IMR-90 (cell line): ENCODE data around the gene CKLF. TPM values are rescaled to one million over a fixed set of nuclear protein-coding genes. Genes with fewer than 3 reads are reported as not detected.

Source experiments
- ATAC-seq: fragments of 200-7000 bp; cut with Tn5 transposase; 2 replicates; pipeline ENCODE4 v1.9.1; 2020; ENCODE audit warnings: low read depth, mild to moderate bottlenecking, moderate library complexity
- BruUV-seq: library from RNA; stranded (reverse); fragments of 400-500 nt; replicated peaks from 2 replicates; lab custom pipeline; 2021; lab: Mats Ljungman, UMichigan
- CTCF ChIA-PET: fragments of 300-600 bp; formaldehyde crosslinking; extraction: SDS; loops from one replicate; lab custom pipeline; 2021; ENCODE audit warnings: antibody characterized with exemption; lab: Yijun Ruan, JAX
- POLR2A ChIA-PET: fragments of 300-600 bp; sonication (Branson Sonifier 250); formaldehyde crosslinking; loops from one replicate; lab custom pipeline; 2022; ENCODE audit warnings: antibody characterized with exemption; ENCODE audit not compliant: unreplicated experiment; lab: Charles Lee
- DNase-seq: peaks from one replicate; pipeline ENCODE4 v3.0.0; 2013
- H2AFZ ChIP-seq: replicated peaks from 2 replicates; pipeline ENCODE3; 2013; ENCODE audit warnings: low read length, mild to moderate bottlenecking; ENCODE audit not compliant: poor library complexity
- H2AK5ac ChIP-seq: 2 replicates; pipeline ENCODE4 v1.6.1; 2013; ENCODE audit warnings: low read depth, low read length, inconsistent platforms
- H2AK9ac ChIP-seq: replicated peaks from 2 replicates; pipeline ENCODE3; 2013; ENCODE audit warnings: mild to moderate bottlenecking, low read depth, low read length, moderate library complexity; ENCODE audit not compliant: poor library complexity
- H2BK120ac ChIP-seq: 2 replicates; pipeline ENCODE4 v1.6.1; 2013; ENCODE audit warnings: low read depth, low read length, inconsistent platforms
- H2BK15ac ChIP-seq: 3 replicates; pipeline ENCODE4 v1.6.1; 2013; ENCODE audit warnings: low read depth, low read length, inconsistent platforms
- H2BK20ac ChIP-seq: 2 replicates; pipeline ENCODE4 v1.6.1; 2013; ENCODE audit warnings: low read depth, mild to moderate bottlenecking, inconsistent platforms, low read length, moderate library complexity
- H2BK5ac ChIP-seq: 2 replicates; pipeline ENCODE4 v1.6.1; 2013; ENCODE audit warnings: mild to moderate bottlenecking, low read depth, low read length, inconsistent platforms; ENCODE audit not compliant: poor library complexity, severe bottlenecking
- H3K14ac ChIP-seq: replicated peaks from 2 replicates; pipeline ENCODE4 v1.6.1; 2013; ENCODE audit warnings: low read depth, low read length, inconsistent platforms
- H3K18ac ChIP-seq: 2 replicates; pipeline ENCODE4 v1.6.1; 2013; ENCODE audit warnings: low read depth, low read length, control low read depth
- H3K23ac ChIP-seq: 2 replicates; pipeline ENCODE4 v1.6.1; 2013; ENCODE audit warnings: low read depth, low read length, inconsistent platforms
- H3K27ac ChIP-seq: 2 replicates; pipeline ENCODE4 v1.5.1; 2013; ENCODE audit warnings: mild to moderate bottlenecking, control low read depth, low read length; ENCODE audit not compliant: insufficient read depth
- H3K27me3 ChIP-seq: 2 replicates; pipeline ENCODE4 v1.6.1; 2013; ENCODE audit warnings: low read length; ENCODE audit not compliant: control insufficient read depth, insufficient read depth
- H3K36me3 ChIP-seq: 2 replicates; pipeline ENCODE4 v1.6.1; 2013; ENCODE audit warnings: low read length, mixed read lengths; ENCODE audit not compliant: control insufficient read depth, insufficient read depth
- H3K4ac ChIP-seq: 2 replicates; pipeline ENCODE4 v1.6.1; 2013; ENCODE audit warnings: low read depth, low read length, inconsistent platforms
- H3K4me1 ChIP-seq: 2 replicates; pipeline ENCODE4 v1.6.1; 2013; ENCODE audit warnings: low read length, mixed read lengths; ENCODE audit not compliant: control insufficient read depth, insufficient read depth
- H3K4me2 ChIP-seq: 2 replicates; pipeline ENCODE4 v1.6.1; 2013; ENCODE audit warnings: low read depth, mild to moderate bottlenecking, control low read depth, low read length, moderate library complexity
- H3K4me3 ChIP-seq: 2 replicates; pipeline ENCODE4 v1.5.1; 2013; ENCODE audit warnings: low read depth, mild to moderate bottlenecking, control low read depth, low read length, moderate library complexity; ENCODE audit not compliant: insufficient read depth
- H3K56ac ChIP-seq: 2 replicates; pipeline ENCODE4 v1.6.1; 2013; ENCODE audit warnings: low read length, inconsistent platforms; ENCODE audit not compliant: insufficient read depth; ENCODE audit errors: extremely low read depth
- H3K79me1 ChIP-seq, 2 experiments: 2 replicates each; pipeline ENCODE4 v1.6.1; 2013; ENCODE audit warnings: low read length in 2 of 2, inconsistent platforms in 1 of 2, low read depth in 1 of 2
- H3K9ac ChIP-seq: 2 replicates; pipeline ENCODE4 v1.6.1; 2013; ENCODE audit warnings: low read depth, low read length, control low read depth
- H3K9me1 ChIP-seq: 2 replicates; pipeline ENCODE4 v1.6.1; 2013; ENCODE audit warnings: low read length, inconsistent platforms; ENCODE audit not compliant: insufficient read depth
- H3K9me3 ChIP-seq: 2 replicates; pipeline ENCODE4 v1.6.1; 2013; ENCODE audit warnings: low read length; ENCODE audit not compliant: control insufficient read depth, insufficient read depth
- H4K20me1 ChIP-seq: 2 replicates; pipeline ENCODE4 v1.6.1; 2013; ENCODE audit warnings: low read length, inconsistent platforms; ENCODE audit not compliant: insufficient read depth
- H4K5ac ChIP-seq: 2 replicates; pipeline ENCODE4 v1.6.1; 2013; ENCODE audit warnings: mild to moderate bottlenecking, low read depth, low read length, control low read depth
- H4K8ac ChIP-seq, 2 experiments: 2 replicates each; pipeline ENCODE4 v1.6.1; 2013; ENCODE audit warnings: low read depth in 2 of 2, low read length in 2 of 2, control low read depth in 1 of 2, inconsistent platforms in 1 of 2
- H4K91ac ChIP-seq: 2 replicates; pipeline ENCODE4 v1.6.1; 2013; ENCODE audit warnings: low read depth, low read length, inconsistent platforms; ENCODE audit not compliant: insufficient read depth
- BHLHE40 ChIP-seq: fragments of 150-350 bp; IDR thresholded peaks from 2 replicates; pipeline ENCODE4 v1.6.1; 2016; ENCODE audit warnings: mild to moderate bottlenecking, low read depth, low read length
- CEBPB ChIP-seq: IDR thresholded peaks from 2 replicates; pipeline ENCODE4 v1.6.1; 2012; ENCODE audit warnings: low read depth, low read length, improper control_type of control experiment
- CHD1 ChIP-seq: IDR thresholded peaks from 2 replicates; pipeline ENCODE4 v1.6.1; 2012; ENCODE audit warnings: low read depth, low read length, improper control_type of control experiment
- CTCF ChIP-seq: conservative IDR thresholded peaks from 2 replicates; pipeline ENCODE4 v1.5.1; 2012; ENCODE audit warnings: mild to moderate bottlenecking, low read depth, low read length, improper control_type of control experiment
- ELK1 ChIP-seq: fragments of 150-350 bp; IDR thresholded peaks from 2 replicates; pipeline ENCODE4 v1.6.1; 2016; ENCODE audit warnings: low read depth, mild to moderate bottlenecking, low read length, moderate library complexity, borderline replicate concordance
- FOS ChIP-seq: fragments of 150-350 bp; IDR thresholded peaks from 2 replicates; pipeline ENCODE4 v1.6.1; 2016; ENCODE audit warnings: low read depth, low read length
- MAFK ChIP-seq: IDR thresholded peaks from 2 replicates; pipeline ENCODE4 v1.6.1; 2012; ENCODE audit warnings: low read depth, low read length, improper control_type of control experiment
- MAZ ChIP-seq: IDR thresholded peaks from 2 replicates; pipeline ENCODE4 v1.6.1; 2012; ENCODE audit warnings: low read depth, mild to moderate bottlenecking, low read length, improper control_type of control experiment, moderate library complexity, borderline replicate concordance
- MXI1 ChIP-seq: IDR thresholded peaks from 2 replicates; pipeline ENCODE4 v1.6.1; 2012; ENCODE audit warnings: low read depth, mild to moderate bottlenecking, low read length, moderate library complexity, borderline replicate concordance
- NFE2L2 ChIP-seq: fragments of 150-350 bp; IDR thresholded peaks from 2 replicates; pipeline ENCODE4 v1.6.1; 2016; ENCODE audit warnings: low read depth, mild to moderate bottlenecking, low read length
- POLR2A ChIP-seq: IDR thresholded peaks from 2 replicates; pipeline ENCODE4 v1.6.1; 2012; ENCODE audit warnings: mild to moderate bottlenecking, low read depth, low read length
- RAD21 ChIP-seq: IDR thresholded peaks from 2 replicates; pipeline ENCODE4 v1.6.1; 2012; ENCODE audit warnings: low read length, improper control_type of control experiment
- RCOR1 ChIP-seq: IDR thresholded peaks from 2 replicates; pipeline ENCODE4 v1.6.1; 2012; ENCODE audit warnings: mild to moderate bottlenecking, low read length, improper control_type of control experiment; ENCODE audit not compliant: insufficient replicate concordance
- RFX5 ChIP-seq: IDR thresholded peaks from 2 replicates; pipeline ENCODE4 v1.8.0; 2012; ENCODE audit warnings: low read depth, mild to moderate bottlenecking, low read length, moderate library complexity
- SMC3 ChIP-seq: fragments of 150-350 bp; IDR thresholded peaks from 2 replicates; pipeline ENCODE4 v1.6.1; 2016; ENCODE audit warnings: low read depth, mild to moderate bottlenecking, antibody characterized with exemption, low read length, moderate library complexity
- WGBS, 2 experiments: methylation state at CpG; one replicate each; pipeline versions ENCODE4 v1.1.5 to v1.1.7; 2013; ENCODE audit warnings: missing lambda C conversion rate in 2 of 2; ENCODE audit not compliant: insufficient read length in 1 of 2; ENCODE audit errors: extremely low coverage in 2 of 2; 5-methylcytosine and 5-hydroxymethylcytosine counted together
- dilution Hi-C: fragments of 300-500 bp; cut with HindIII; formaldehyde crosslinking; loops from one replicate; pipeline ENCODE4 v1.14.3; 2018; ENCODE audit warnings: low sequenced_read_pairs; ENCODE audit not compliant: unreplicated experiment
- in situ Hi-C: fragments of 300-500 bp; cut with MboI; formaldehyde crosslinking; loops from 3 replicates; pipeline ENCODE4 v1.14.3; 2019; ENCODE audit warnings: low sequenced_read_pairs, inconsistent platforms, mixed read lengths
- intact Hi-C: fragments of 100-400 bp; cut with micrococcal nuclease; formaldehyde crosslinking; loops from 2 replicates; pipeline ENCODE4 v1.10.0; 2022
- polyA plus RNA-seq, 3 experiments: library from polyadenylated mRNA; depleted of rRNA; stranded (reverse); fragments of >200 nt; gene quantifications; 2 replicates each; pipeline ENCODE4 v1.2.3, GENCODE V29; 2012; ENCODE audit warnings: low replicate concordance in 1 of 3
- total RNA-seq: library from RNA; depleted of rRNA; stranded (reverse); fragments of >200 nt; gene quantifications from 2 replicates; pipeline ENCODE4 v1.2.3, GENCODE V29; 2012
- TF ChIP-seq, protein P1 (sequence below): fragments of 150-350 bp; IDR thresholded peaks from 2 replicates; pipeline ENCODE4 v1.6.1; 2017; ENCODE audit warnings: mild to moderate bottlenecking, antibody characterized with exemption, low read length, low read depth

Gene CKLF
- total and polyA plus RNA-seq, 2 of the 4 experiments (the other 2 are of a cell fraction) = 60.8 to 92.2 TPM

GRCh38 chr16:66538910-66539309 lies 13.5 kb upstream of the CKLF start:
- Histone ChIP-seq H2BK5ac (no peak overlapping the region), H3K9me1 (peaks cover 7% of the 10 kb centered on the region; the same call in 1 of the 2 replicates), H3K9me3 (no peaks in the 10 kb centered on the region), H4K8ac (no peak overlapping the region), H2AK9ac (no peak overlapping the region), H4K20me1 (no peaks in the 10 kb centered on the region), H4K91ac (no peak overlapping the region), H3K27me3 (no peaks in the 10 kb centered on the region), H3K27ac (no peak overlapping the region), H3K4me1 (no peaks in the 10 kb centered on the region), H3K56ac (no peak overlapping the region), H3K4me3 (no peak overlapping the region), H2BK20ac (no peak overlapping the region), H3K23ac (no peak overlapping the region), H3K14ac (no peak overlapping the region), H3K18ac (no peak overlapping the region), H3K4ac (no peak overlapping the region), H3K36me3 (peaks cover 27% of the 10 kb centered on the region), H2AK5ac (no peak overlapping the region), H3K9ac (no peak overlapping the region), H4K5ac (no peak overlapping the region), H2BK120ac (no peak overlapping the region), H3K4me2 (no peak overlapping the region), H2AFZ (no peak overlapping the region), H2BK15ac (no peak overlapping the region), H3K79me1 (no peaks in the 10 kb centered on the region)
- POLR2A ChIA-PET = no interaction called here
- intact Hi-C loops (no loop called here), dilution Hi-C loops (no loop called here), in situ Hi-C loops (no loop called here)
- WGBS, 2 experiments = 92% methylated on average over 2 of the region's 5 CpGs; no CpG with 5 or more reads in 1 of the 2 experiments
- no peak for ATAC-seq
- BruUV-seq = no TSS peak
- CTCF ChIA-PET = no interaction called here
- no peak for TF ChIP-seq SMC3
- no peak for TF ChIP-seq CHD1
- TF ChIP-seq CEBPB = no peak
- no peak for TF ChIP-seq MAZ
- TF ChIP-seq FOS = no peak
- TF ChIP-seq RFX5 = no peak
- TF ChIP-seq MXI1 = no peak
- TF ChIP-seq NFE2L2 = no peak
- no peak for TF ChIP-seq CTCF
- TF ChIP-seq POLR2A = no peak
- TF ChIP-seq, protein P1, sequence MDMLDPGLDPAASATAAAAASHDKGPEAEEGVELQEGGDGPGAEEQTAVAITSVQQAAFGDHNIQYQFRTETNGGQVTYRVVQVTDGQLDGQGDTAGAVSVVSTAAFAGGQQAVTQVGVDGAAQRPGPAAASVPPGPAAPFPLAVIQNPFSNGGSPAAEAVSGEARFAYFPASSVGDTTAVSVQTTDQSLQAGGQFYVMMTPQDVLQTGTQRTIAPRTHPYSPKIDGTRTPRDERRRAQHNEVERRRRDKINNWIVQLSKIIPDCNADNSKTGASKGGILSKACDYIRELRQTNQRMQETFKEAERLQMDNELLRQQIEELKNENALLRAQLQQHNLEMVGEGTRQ = no peak
- TF ChIP-seq ELK1 = no peak
- TF ChIP-seq BHLHE40 = no peak
- TF ChIP-seq MAFK = no peak
- TF ChIP-seq RAD21 = no peak
- TF ChIP-seq RCOR1 = no peak
- no peak for DNase-seq
